C4-2B (cell line): ENCODE data around the gene RAG1.

Experiments
- H3K27ac ChIP-seq: fragments of 450-650 bp; 2 replicates; pipeline ENCODE4 v1.5.1; 2017
- CTCF ChIP-seq: fragments of 450-650 bp; conservative IDR thresholded peaks from 2 replicates; pipeline ENCODE4 v1.5.1; 2017; ENCODE audit warnings: mild to moderate bottlenecking
- ZFX ChIP-seq: fragments of 450-650 bp; IDR thresholded peaks from 2 replicates; pipeline ENCODE4 v1.6.1; 2017

The RAG1 gene

GRCh38 chr11:36618363-36619047 is 50.7 kb downstream of the RAG1 start:
- TF ChIP-seq CTCF (no peak), ZFX (no peak)
- H3K27ac ChIP-seq, result no peak overlapping the region

GRCh38 chr11:36619502-36619901 is 51.7 kb downstream of the RAG1 start:
- H3K27ac ChIP-seq, result no peak overlapping the region
- no peak for TF ChIP-seq ZFX
- TF ChIP-seq CTCF, result no peak

GRCh38 chr11:36620246-36620645 is 52.4 kb downstream of the RAG1 start:
- TF ChIP-seq CTCF, result no peak
- no peak for TF ChIP-seq ZFX
- H3K27ac ChIP-seq, result no peak overlapping the region

GRCh38 chr11:36622431-36623136 is 54.8 kb downstream of the RAG1 start:
- TF ChIP-seq ZFX, result no peak
- TF ChIP-seq CTCF, result peak; percentile 69
- no peak overlapping the region for H3K27ac ChIP-seq

- TF ChIP-seq ZFX (no peak), CTCF (no peak)
- no peak overlapping the region for H3K27ac ChIP-seq
Observed at GRCh38 chr11:36623494-36623893, 55.7 kb downstream of the RAG1 start.

- no peak for TF ChIP-seq ZFX
- TF ChIP-seq CTCF, result no peak
- no peak overlapping the region for H3K27ac ChIP-seq
Observed at GRCh38 chr11:36627006-36627405, 59.2 kb downstream of the RAG1 start.

GRCh38 chr11:36627471-36627870 is 59.7 kb downstream of the RAG1 start:
- no peak overlapping the region for H3K27ac ChIP-seq
- no peak for TF ChIP-seq CTCF
- no peak for TF ChIP-seq ZFX
